Pancreas (tissue), 10 donors: Measurements from ENCODE around the gene PPP2R5E. TPM values are rescaled to one million over a fixed set of nuclear protein-coding genes. Genes with fewer than 3 reads are reported as not detected.
"Not testable (repeated sequence)": the region's sequence is repeated elsewhere in the genome, so short reads cannot be mapped to it uniquely, and the experiment has no call there.

Source experiments
- ATAC-seq, 4 donors: fragments of 200-7000 bp; cut with Tn5 transposase; one replicate each; pipeline versions ENCODE4 v1.8.0 to v1.9.1; 2020; ENCODE audit warnings: mild to moderate bottlenecking in 4 of 4, moderate library complexity in 4 of 4
- DNase-seq, 6 donors: peaks; one replicate each; pipeline ENCODE4 v3.0.0-alpha.2; 2020
- FAIRE-seq: peaks from 2 replicates; lab custom pipeline; 2012; peaks lifted over from hg19 to GRCh38; lab: Jason Lieb, UNC
- H3K27ac ChIP-seq, 4 donors: fragments of 200-600 bp; sonication (generic); 1 replicate in 3 of 4; 2 replicates in 1 of 4; pipeline versions ENCODE4 v1.5.0 to v1.8.0; 2020
- H3K27me3 ChIP-seq, 4 donors: fragments of 200-600 bp; one replicate each; pipeline ENCODE4 v1.8.0; 2021
- H3K36me3 ChIP-seq, 3 donors: fragments of 200-600 bp; sonication (generic) in 1 of 3; one replicate each; pipeline versions ENCODE4 v1.5.0 to v1.8.0; 2020 to 2021
- H3K4me1 ChIP-seq, 3 donors: fragments of 200-600 bp; one replicate each; pipeline ENCODE4 v1.8.0; 2021
- H3K4me3 ChIP-seq, 4 donors: fragments of 200-600 bp; sonication (generic) in 2 of 4; one replicate each; pipeline versions ENCODE4 v1.5.0 to v1.8.0; 2020 to 2021
- H3K9me3 ChIP-seq, 4 donors: fragments of 200-600 bp; one replicate each; pipeline ENCODE4 v1.8.0; 2021
- CTCF ChIP-seq, 4 donors: fragments of 200-600 bp; sonication (generic) in 3 of 4; IDR thresholded peaks; one replicate each; pipeline versions ENCODE4 v1.5.0 to v1.8.0; 2021; ENCODE audit warnings: antibody characterized with exemption in 4 of 4
- WGBS, 2 donors: extraction: QIAGEN DNeasy Blood & Tissue Kit; methylation state at CpG; one replicate each; pipeline ENCODE4 v1.1.7; 2013; 5-methylcytosine and 5-hydroxymethylcytosine counted together
- intact Hi-C, 3 donors: fragments of 100-400 bp; cut with DNase I; formaldehyde crosslinking; loops; one replicate each; pipeline versions ENCODE4 v1.11.1 to v1.14.2; 2022
- polyA plus RNA-seq, 2 donors: library from polyadenylated mRNA; stranded (reverse); fragments of 200-250 nt; gene quantifications; one replicate each; pipeline ENCODE4 v1.2.3, GENCODE V29; 2013
- total RNA-seq, 6 donors: library from RNA; stranded (reverse); fragmentation: NEBNext Ultra II Directional in 4 of 6; extraction: Animal tissue kit (Norgen Biotek cat#: 25700) in 4 of 6; gene quantifications; one replicate each; pipeline versions ENCODE4 v1.2.1 to v1.2.4, GENCODE V29; 2021 to 2023
- donor health status: healthy with polysubstance abuse.
- donor health status: DM: no; HTN: no; CAD: no; lungs with moderate emphysema.
- donor health status: DM: no; HTN: no; CAD: no.
- donor health status: control.
- donor health status: control.
- donor health status: Bipolar disorder and iron deficiency.
- donor health status: DM: yes; HTN: yes; CAD: no.
- donor health status: DM: no; HTN: no; CAD: no.
- donor health status: DM: no; HTN: no; CAD: no.
- donor health status: DM: yes; HTN: yes; CAD: no.

The PPP2R5E gene
- total and polyA plus RNA-seq, 8 donors = 3.6 to 25.6 (median 15.0) TPM

DNA sequence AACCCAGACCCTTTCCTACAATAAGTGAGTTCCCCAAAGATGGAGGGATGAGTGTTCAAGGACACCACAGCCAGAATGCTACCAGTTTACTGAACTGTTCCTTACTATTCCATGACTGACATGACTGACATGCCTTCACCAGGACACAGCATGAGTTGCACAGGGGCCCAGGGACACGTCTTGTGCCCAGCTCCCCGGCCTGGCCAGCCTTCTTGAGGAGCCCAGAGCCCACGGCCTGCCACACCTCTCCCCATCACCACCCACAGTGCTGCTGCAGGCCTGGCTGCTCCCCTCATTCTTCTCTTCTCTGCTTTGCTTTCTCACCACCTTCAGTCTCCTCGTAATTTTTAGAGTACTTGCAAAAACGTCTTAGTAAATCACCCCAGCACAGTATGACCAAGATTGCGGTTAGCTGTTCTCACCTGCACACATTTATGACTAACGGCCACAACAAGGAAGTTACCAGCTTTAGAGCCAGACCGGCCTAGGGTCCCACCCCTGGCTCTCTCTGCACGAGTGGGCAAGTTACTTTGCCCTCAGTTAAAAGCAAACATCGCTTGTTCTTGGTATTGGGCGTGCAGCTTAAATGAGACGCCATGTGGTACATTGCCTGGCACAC is 18.5 kb downstream of the PPP2R5E start:
- DNase-seq = no peak
- FAIRE-seq = no peak
- H3K36me3 ChIP-seq = no peaks in the 10 kb centered on the region
- no peaks in the 10 kb centered on the region for H3K27me3 ChIP-seq
- H3K4me3 ChIP-seq = no peak overlapping the region
- intact Hi-C loops = no loop called here
- WGBS, 2 donors = 88 to 91% methylated on average over 12 of the region's 12 CpGs
- no peak overlapping the region for H3K27ac ChIP-seq
- ATAC-seq = peak in 1 of 4 donors; percentile 62
- H3K9me3 ChIP-seq = no peaks in the 10 kb centered on the region
- peaks cover 0 to 9% (median 9%) of the 10 kb centered on the region in 3 donors for H3K4me1 ChIP-seq
- no peak for TF ChIP-seq CTCF (IDR thresholded peaks at IDR 0.05)

- H3K27ac ChIP-seq = no peak overlapping the region
- WGBS, 2 donors = 64 to 67% methylated on average over 4 of the region's 4 CpGs
- H3K27me3 ChIP-seq = no peaks in the 10 kb centered on the region
- ATAC-seq (no peak), FAIRE-seq (no peak), DNase-seq (no peak)
- H3K4me3 ChIP-seq = no peak overlapping the region
- peaks cover 0 to 9% (median 7%) of the 10 kb centered on the region in 3 donors for H3K4me1 ChIP-seq
- intact Hi-C loops = no loop called here
- H3K36me3 ChIP-seq = no peaks in the 10 kb centered on the region
- no peaks in the 10 kb centered on the region for H3K9me3 ChIP-seq
- no peak for TF ChIP-seq CTCF (IDR thresholded peaks at IDR 0.05)
Measured at GRCh38 chr14:63523735-63524426, 19.3 kb downstream of the PPP2R5E start.

DNA sequence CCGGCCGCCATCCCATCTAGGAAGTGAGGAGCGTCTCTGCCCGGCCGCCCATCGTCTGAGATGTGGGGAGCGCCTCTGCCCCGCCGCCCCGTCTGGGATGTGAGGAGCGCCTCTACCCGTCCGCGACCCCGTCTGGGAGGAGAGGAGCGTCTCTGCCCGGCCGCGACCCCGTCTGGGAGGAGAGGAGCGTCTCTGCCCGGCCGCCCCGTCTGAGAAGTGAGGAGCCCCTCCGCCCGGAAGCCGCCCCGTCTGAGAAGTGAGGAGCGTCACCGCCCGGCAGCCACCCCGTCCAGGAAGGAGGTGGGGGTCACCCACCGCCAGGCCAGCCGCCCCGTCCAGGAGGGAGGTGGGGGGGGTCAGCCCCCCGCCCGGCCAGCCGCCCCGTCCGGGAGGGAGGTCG is 20.7 kb downstream of the PPP2R5E start:
- H3K27ac ChIP-seq, H3K9me3 ChIP-seq, H3K27me3 ChIP-seq, DNase-seq, intact Hi-C loops, ATAC-seq, H3K4me3 ChIP-seq, H3K4me1 ChIP-seq, H3K36me3 ChIP-seq, FAIRE-seq: not testable (repeated sequence)
- 93 to 96% methylated on average over 21 to 41 of the region's 41 CpGs for WGBS, 2 donors

GRCh38 chr14:63517354-63517753 is 25.8 kb downstream of the PPP2R5E start:
- intact Hi-C loops = no loop called here
- TF ChIP-seq CTCF (IDR thresholded peaks at IDR 0.05) = no peak
- ATAC-seq = no peak

DNA sequence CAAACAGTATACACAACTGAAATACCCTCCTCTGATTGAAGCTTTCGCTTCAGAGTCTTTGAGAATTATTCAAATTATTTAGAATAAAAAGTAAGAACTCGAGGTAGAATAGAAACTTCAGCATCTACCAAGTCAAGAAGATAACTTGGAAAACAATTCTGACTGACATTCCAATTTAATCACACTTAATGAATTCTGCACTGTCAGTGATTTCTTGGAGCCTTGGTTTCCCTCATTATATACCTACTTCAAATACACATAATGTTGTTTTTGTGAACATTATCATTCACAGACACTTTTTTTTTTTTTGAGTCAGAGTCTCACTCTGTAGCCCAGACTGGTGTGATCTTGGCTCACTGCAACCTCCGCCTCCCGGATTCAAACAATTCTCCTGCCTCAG is 27.9 kb downstream of the PPP2R5E start:
- intact Hi-C loops = no loop called here
- no peak for ATAC-seq
- H3K4me1 ChIP-seq = peaks cover 0 to 12% (median 10%) of the 10 kb centered on the region in 3 donors

More at GRCh38 chr14:63517354-63517753, 25.8 kb downstream of the PPP2R5E start:
- Histone ChIP-seq H3K27me3 (no peaks in the 10 kb centered on the region), H3K9me3 (no peaks in the 10 kb centered on the region), H3K27ac (no peak overlapping the region), H3K36me3 (no peaks in the 10 kb centered on the region), H3K4me1 (peaks cover 0 to 12% (median 10%) of the 10 kb centered on the region in 3 donors), H3K4me3 (no peak overlapping the region)
- DNase-seq (no peak), FAIRE-seq (no peak)
- 92 to 93% methylated on average over 2 of the region's 2 CpGs for WGBS, 2 donors

More for the DNA sequence above, 27.9 kb downstream of the PPP2R5E start:
- no peaks in the 10 kb centered on the region for H3K9me3 ChIP-seq
- DNase-seq = no peak
- no peak overlapping the region for H3K27ac ChIP-seq
- FAIRE-seq = no peak
- H3K27me3 ChIP-seq = no peaks in the 10 kb centered on the region
- no peak for TF ChIP-seq CTCF (IDR thresholded peaks at IDR 0.05)
- H3K4me3 ChIP-seq = no peak overlapping the region
- H3K36me3 ChIP-seq = no peaks in the 10 kb centered on the region
- WGBS, 2 donors = 84 to 87% methylated on average over 4 of the region's 4 CpGs
